ENCODE results near the gene ATF7.

GRCh38 chr12:53551889-53552291, 74.3 kb downstream of the ATF7 start:
- TF ChIP-seq POLR2A (IDR thresholded peaks at IDR 0.05; ENCODE audit: low read depth, low read length) (no peak), CTCF (conservative IDR thresholded peaks at IDR 0.05; ENCODE audit: low read depth, low read length) (no peak), SMC3 (IDR thresholded peaks at IDR 0.05; ENCODE audit: low read depth, low read length) (no peak), BHLHE40 (IDR thresholded peaks at IDR 0.05; ENCODE audit: low read depth, low read length) (no peak), FOS (IDR thresholded peaks at IDR 0.05; ENCODE audit: low read depth, low read length) (no peak), CEBPB (IDR thresholded peaks at IDR 0.05; ENCODE audit: low read depth, low read length) (no peak), NFE2L2 (IDR thresholded peaks at IDR 0.05; ENCODE audit: low read depth, low read length) (no peak), ELK1 (IDR thresholded peaks at IDR 0.05; ENCODE audit: borderline replicate concordance, low read depth, low read length) (no peak), MAZ (IDR thresholded peaks at IDR 0.05; ENCODE audit: borderline replicate concordance, low read depth, low read length) (no peak), RAD21 (IDR thresholded peaks at IDR 0.05; ENCODE audit: low read length) (no peak), USF2 (IDR thresholded peaks at IDR 0.05; ENCODE audit: low read depth, low read length) (no peak), MXI1 (IDR thresholded peaks at IDR 0.05; ENCODE audit: borderline replicate concordance, low read depth, low read length) (no peak)

All from IMR-90 (cell line).